ENCODE data around the gene KRTAP1-3. TPM values are rescaled to one million over a fixed set of nuclear protein-coding genes. Genes with fewer than 3 reads are reported as not detected.
"Not testable (repeated sequence)": the region's sequence is repeated elsewhere in the genome, so short reads cannot be mapped to it uniquely, and the experiment has no call there.

The KRTAP1-3 gene
- total RNA-seq, 1 donor = not detected

- H2AFZ ChIP-seq (ENCODE audit: low read length) = no peak within 1 kb of the TSS
- no peaks in the 10 kb centered on the region for H4K20me1 ChIP-seq (ENCODE audit: insufficient read depth, low read length)
- H3K36me3 ChIP-seq (ENCODE audit: insufficient read depth, low read length) = no peaks in the 10 kb centered on the region
- H3K9me3 ChIP-seq (ENCODE audit: low read depth, low read length) = no peaks in the 10 kb centered on the region
- peak; percentile 87 for DNase-seq (ENCODE audit: insufficient read length, low spot score, missing footprints)
- H3K4me2 ChIP-seq (ENCODE audit: insufficient read depth, low read length) = no peak within 1 kb of the TSS
- TF ChIP-seq CTCF (IDR thresholded peaks at IDR 0.05; ENCODE audit: extremely low read depth, low read depth, low read length) = no peak
- no peaks in the 10 kb centered on the region for H3K79me2 ChIP-seq (ENCODE audit: insufficient read depth, low read length)
- H3K4me3 ChIP-seq (ENCODE audit: insufficient read depth, low read length) = no peak within 1 kb of the TSS
- H3K27ac ChIP-seq (ENCODE audit: low read depth, low read length) = peak within 1 kb of the TSS; percentile 91
- no peaks in the 10 kb centered on the region for H3K27me3 ChIP-seq (ENCODE audit: insufficient read depth, low read length)
- H3K4me1 ChIP-seq (ENCODE audit: insufficient read depth, low read length) = peaks cover 30% of the 10 kb centered on the region
These were observed 31.4 kb upstream of the KRTAP1-3 start, which contains the start of gene KRTAP2-4 for GRCh38 chr17:41065829-41066624. Gene KRTAP2-4 (minus strand): TSS chr17:41065879. CDS start chr17:41065845, 34 bp downstream.

GRCh38 chr17:41065016-41065689 lies 30.5 kb upstream of the KRTAP1-3 start:
- not testable (repeated sequence) for H3K79me2 ChIP-seq (ENCODE audit: insufficient read depth, low read length); DNase-seq (ENCODE audit: insufficient read length, low spot score, missing footprints); H3K4me2 ChIP-seq (ENCODE audit: insufficient read depth, low read length); H2AFZ ChIP-seq (ENCODE audit: low read length); H4K20me1 ChIP-seq (ENCODE audit: insufficient read depth, low read length); H3K27ac ChIP-seq (ENCODE audit: low read depth, low read length); H3K4me3 ChIP-seq (ENCODE audit: insufficient read depth, low read length); H3K27me3 ChIP-seq (ENCODE audit: insufficient read depth, low read length); H3K9me3 ChIP-seq (ENCODE audit: low read depth, low read length); H3K36me3 ChIP-seq (ENCODE audit: insufficient read depth, low read length)
- H3K4me1 ChIP-seq (ENCODE audit: insufficient read depth, low read length) = peaks cover 39% of the 10 kb centered on the region

- DNase-seq (ENCODE audit: insufficient read length, low spot score, missing footprints) = no peak
These were observed 29.6 kb upstream of the KRTAP1-3 start for GRCh38 chr17:41064301-41064700.

GRCh38 chr17:41063449-41063848 lies 28.8 kb upstream of the KRTAP1-3 start:
- H3K36me3 ChIP-seq (ENCODE audit: insufficient read depth, low read length) = no peaks in the 10 kb centered on the region
- H3K27ac ChIP-seq (ENCODE audit: low read depth, low read length) = peak overlapping the region; percentile 91
- no peak for TF ChIP-seq CTCF (IDR thresholded peaks at IDR 0.05; ENCODE audit: extremely low read depth, low read depth, low read length)
- no peak for DNase-seq (ENCODE audit: insufficient read length, low spot score, missing footprints)
- H3K4me2 ChIP-seq (ENCODE audit: insufficient read depth, low read length) = no peak overlapping the region
- no peak overlapping the region for H2AFZ ChIP-seq (ENCODE audit: low read length)
- no peaks in the 10 kb centered on the region for H3K79me2 ChIP-seq (ENCODE audit: insufficient read depth, low read length)
- no peaks in the 10 kb centered on the region for H4K20me1 ChIP-seq (ENCODE audit: insufficient read depth, low read length)
- no peaks in the 10 kb centered on the region for H3K27me3 ChIP-seq (ENCODE audit: insufficient read depth, low read length)
- H3K4me1 ChIP-seq (ENCODE audit: insufficient read depth, low read length) = peaks cover 54% of the 10 kb centered on the region
- no peaks in the 10 kb centered on the region for H3K9me3 ChIP-seq (ENCODE audit: low read depth, low read length)
- no peak overlapping the region for H3K4me3 ChIP-seq (ENCODE audit: insufficient read depth, low read length)

More at GRCh38 chr17:41064301-41064700, 29.6 kb upstream of the KRTAP1-3 start:
- Histone ChIP-seq H3K36me3 (ENCODE audit: insufficient read depth, low read length) (no peaks in the 10 kb centered on the region), H3K27ac (ENCODE audit: low read depth, low read length) (peak overlapping the region; percentile 91), H3K79me2 (ENCODE audit: insufficient read depth, low read length) (no peaks in the 10 kb centered on the region), H3K4me3 (ENCODE audit: insufficient read depth, low read length) (no peak overlapping the region), H3K4me1 (ENCODE audit: insufficient read depth, low read length) (peaks cover 46% of the 10 kb centered on the region), H3K27me3 (ENCODE audit: insufficient read depth, low read length) (no peaks in the 10 kb centered on the region), H3K9me3 (ENCODE audit: low read depth, low read length) (no peaks in the 10 kb centered on the region), H2AFZ (ENCODE audit: low read length) (no peak overlapping the region), H4K20me1 (ENCODE audit: insufficient read depth, low read length) (no peaks in the 10 kb centered on the region), H3K4me2 (ENCODE audit: insufficient read depth, low read length) (no peak overlapping the region)
- TF ChIP-seq CTCF (IDR thresholded peaks at IDR 0.05; ENCODE audit: extremely low read depth, low read depth, low read length) = no peak
